ENCODE measurements around the gene LGALS9C.
"Not testable (repeated sequence)": the region's sequence is repeated elsewhere in the genome, so short reads cannot be mapped to it uniquely, and the experiment has no call there.

The LGALS9C gene

DNA sequence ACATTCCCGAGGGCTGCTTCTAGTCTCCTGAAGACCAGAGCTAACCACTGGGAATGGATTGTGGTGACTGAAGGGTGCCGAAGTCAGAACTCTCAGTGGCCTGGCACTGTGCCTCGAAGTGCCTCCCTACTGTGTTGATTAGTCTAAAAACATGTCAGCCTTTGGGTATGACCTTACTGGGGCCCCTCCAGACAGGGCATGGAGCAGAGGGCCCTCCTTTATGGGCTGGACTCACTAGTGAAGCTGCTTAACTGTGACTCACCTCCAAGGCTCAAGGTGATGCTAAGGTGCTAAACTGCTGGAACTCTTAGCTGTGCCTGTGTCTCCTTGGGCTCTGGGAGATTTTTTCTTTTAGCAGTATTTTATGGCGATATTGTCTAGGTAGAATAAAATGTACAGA is 2.6 kb upstream of the LGALS9C start:
- DNase-seq (ENCODE audit: low read depth); H3K4me3 ChIP-seq (ENCODE audit: control insufficient read depth, low read depth, low read length): not testable (repeated sequence)

DNA sequence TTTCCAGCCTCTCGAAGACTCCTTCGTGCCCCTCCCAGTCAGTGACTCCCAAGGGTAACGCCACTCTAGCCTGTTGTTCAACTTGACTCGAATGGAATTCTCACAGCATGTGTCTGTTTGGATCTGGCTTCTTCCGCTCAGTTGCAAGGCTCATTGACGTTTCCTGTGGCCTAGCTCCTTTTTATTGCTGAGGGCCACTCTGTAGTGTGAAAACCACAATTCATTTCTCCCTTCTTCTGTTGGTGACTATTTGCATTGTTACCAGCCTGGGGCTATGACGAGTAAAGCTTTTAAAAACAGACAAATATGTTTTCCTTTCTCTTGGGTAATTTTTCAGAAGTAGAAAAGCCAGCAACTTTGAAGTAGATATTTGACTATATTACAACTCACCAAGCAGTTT is 1.8 kb upstream of the LGALS9C start:
- not testable (repeated sequence) for DNase-seq (ENCODE audit: low read depth); H3K4me3 ChIP-seq (ENCODE audit: control insufficient read depth, low read depth, low read length)

DNA sequence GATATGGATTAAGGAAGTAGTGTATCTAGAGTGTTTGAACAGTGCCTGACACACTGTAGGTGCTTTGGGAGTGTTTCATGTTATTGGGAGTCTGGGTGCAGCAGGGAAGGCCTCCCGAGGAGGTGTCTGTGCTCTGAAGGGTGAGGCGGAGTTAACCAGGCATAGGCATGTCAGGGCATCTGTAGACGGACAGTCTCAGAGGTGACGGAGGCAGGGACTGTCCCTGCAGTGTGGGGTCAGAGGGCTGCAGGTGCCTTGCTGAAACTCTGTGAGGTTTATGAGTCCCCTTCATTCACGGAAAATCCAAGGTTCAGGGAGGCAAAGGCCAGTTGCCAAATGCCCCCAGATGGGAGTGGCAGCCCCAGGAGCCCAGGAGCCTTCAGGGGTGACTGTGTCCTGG is 778 bp downstream of the LGALS9C start:
- not testable (repeated sequence) for H3K4me3 ChIP-seq (ENCODE audit: control insufficient read depth, low read depth, low read length); DNase-seq (ENCODE audit: low read depth)

DNA sequence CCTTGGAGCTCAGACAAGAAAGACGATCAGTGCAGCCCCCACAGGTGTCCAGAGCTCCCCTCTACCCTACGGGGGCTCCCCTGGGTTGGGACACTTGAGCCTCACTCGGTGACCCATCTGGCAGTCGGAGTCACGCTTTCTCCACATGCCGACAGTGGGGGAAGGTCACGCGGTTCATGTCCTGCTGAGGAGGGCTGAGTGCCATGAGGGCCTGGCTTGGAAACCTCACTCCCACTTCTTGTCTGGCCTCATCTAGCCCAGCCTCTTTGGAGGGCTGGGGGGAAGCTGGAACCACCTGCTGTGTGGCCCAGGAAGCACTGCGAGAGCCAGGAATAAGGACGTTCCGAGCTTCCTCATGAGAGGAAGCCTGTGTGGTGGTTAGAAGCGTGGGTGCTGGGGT is 1.8 kb downstream of the LGALS9C start:
- DNase-seq (ENCODE audit: low read depth); H3K4me3 ChIP-seq (ENCODE audit: control insufficient read depth, low read depth, low read length): not testable (repeated sequence)

DNA sequence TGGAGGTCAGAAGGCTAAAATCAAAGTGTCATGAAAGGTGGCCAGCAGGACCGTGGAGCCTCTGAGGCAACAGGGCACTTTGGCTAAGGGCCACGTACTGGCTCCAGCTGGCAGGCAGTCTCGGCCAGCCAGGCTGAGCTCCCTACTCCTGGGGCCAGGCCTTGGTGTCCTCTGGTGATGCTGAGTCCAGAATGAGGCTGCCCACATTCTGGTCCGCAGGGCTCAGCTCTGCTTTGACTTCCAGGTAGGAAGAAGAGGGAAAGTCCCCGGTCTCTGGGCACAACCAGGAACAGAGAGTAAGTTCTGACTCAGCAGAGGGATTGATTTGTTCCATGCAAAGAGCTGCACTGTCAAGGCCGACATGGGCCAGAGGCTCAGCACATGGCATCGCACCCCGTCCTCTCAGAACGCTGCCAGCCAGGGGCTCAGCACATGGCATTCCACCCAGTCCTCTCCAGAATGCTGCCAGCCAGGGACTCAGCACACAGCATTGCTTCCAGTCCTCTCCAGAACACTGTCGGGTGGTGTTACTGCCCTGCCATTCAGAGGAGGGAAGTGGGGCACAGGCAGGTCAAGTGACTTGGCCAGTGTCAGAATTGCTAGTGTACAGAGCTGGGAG is 2.5 kb downstream of the LGALS9C start:
- DNase-seq (ENCODE audit: low read depth); H3K4me3 ChIP-seq (ENCODE audit: control insufficient read depth, low read depth, low read length): not testable (repeated sequence)

DNA sequence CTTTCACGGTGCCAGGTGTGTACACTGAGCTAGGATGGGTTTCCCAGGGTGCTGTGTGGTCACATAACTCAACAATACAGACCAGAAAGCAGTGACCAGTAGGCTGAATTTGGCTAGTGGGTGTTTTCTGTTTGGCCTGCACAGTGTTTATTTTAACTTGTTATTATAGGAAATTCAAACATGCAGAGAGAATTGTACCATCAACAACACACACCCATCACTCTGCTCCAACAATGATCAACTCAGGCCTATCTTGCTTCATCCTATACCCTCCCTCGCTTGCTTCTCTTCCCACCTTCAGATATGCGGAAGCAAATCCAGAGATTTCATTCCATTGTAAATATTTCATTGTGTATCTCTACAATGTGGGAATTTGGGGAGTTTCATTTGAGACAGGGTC is 5.2 kb downstream of the LGALS9C start:
- H3K4me3 ChIP-seq (ENCODE audit: control insufficient read depth, low read depth, low read length); DNase-seq (ENCODE audit: low read depth): not testable (repeated sequence)

DNA sequence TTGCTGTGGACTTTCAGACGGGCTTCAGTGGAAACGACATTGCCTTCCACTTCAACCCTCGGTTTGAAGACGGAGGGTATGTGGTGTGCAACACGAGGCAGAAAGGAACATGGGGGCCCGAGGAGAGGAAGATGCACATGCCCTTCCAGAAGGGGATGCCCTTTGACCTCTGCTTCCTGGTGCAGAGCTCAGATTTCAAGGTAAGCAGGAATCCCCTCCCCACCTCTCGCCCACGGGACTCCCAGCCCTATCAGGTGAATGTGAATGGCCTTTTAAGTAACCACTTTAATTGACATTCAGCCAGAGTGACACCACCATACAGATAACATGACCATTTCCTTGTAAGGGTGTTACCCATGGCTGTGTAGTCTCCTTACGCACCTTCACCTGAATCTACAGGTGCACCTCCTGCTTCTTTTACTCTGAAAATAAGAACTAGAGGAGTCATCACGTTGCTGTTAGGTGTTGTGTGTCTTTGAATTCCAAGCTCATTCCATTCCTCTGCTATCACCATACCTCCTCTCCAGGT is 9.4 kb downstream of the LGALS9C start:
- not testable (repeated sequence) for DNase-seq (ENCODE audit: low read depth)

DNA sequence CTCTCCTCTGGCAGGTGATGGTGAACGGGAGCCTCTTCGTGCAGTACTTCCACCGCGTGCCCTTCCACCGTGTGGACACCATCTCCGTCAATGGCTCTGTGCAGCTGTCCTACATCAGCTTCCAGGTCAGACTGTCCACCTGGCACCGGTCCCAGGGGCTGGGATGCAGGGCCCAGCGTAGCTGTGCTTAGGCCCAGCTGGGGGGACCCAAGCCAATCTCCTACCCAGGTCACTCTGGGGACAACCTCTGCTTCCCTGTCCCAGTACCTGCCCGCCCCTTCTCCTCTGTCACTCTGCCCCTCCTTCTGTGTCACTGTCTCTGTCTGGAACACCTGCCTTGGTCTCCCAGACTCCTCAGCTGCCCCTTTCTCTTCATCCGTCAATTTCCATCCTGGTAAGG is 11.0 kb downstream of the LGALS9C start:
- not testable (repeated sequence) for H3K4me3 ChIP-seq (ENCODE audit: control insufficient read depth, low read depth, low read length); DNase-seq (ENCODE audit: low read depth)

More for the DNA sequence above, 9.4 kb downstream of the LGALS9C start:
- not testable (repeated sequence) for H3K4me3 ChIP-seq (ENCODE audit: control insufficient read depth, low read depth, low read length)

DNA sequence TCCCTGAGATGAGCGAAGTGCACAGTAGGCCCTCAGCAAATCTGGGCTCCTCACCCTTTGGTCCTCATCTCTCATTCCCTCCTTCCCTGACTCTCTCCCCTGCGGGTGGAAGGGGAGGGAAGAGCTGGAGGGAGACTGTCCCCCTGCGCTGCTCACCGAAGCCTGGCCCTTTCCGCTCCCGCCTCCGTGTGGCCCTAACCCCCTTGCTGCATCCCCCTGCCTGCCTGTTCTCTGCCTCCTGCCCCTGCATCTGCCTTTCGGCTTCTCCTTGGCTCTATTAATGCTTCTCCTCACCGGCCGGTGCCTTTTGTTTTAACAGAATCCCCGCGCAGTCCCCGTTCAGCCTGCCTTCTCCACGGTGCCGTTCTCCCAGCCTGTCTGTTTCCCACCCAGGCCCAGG is 12.0 kb downstream of the LGALS9C start:
- H3K4me3 ChIP-seq (ENCODE audit: control insufficient read depth, low read depth, low read length); DNase-seq (ENCODE audit: low read depth): not testable (repeated sequence)

DNA sequence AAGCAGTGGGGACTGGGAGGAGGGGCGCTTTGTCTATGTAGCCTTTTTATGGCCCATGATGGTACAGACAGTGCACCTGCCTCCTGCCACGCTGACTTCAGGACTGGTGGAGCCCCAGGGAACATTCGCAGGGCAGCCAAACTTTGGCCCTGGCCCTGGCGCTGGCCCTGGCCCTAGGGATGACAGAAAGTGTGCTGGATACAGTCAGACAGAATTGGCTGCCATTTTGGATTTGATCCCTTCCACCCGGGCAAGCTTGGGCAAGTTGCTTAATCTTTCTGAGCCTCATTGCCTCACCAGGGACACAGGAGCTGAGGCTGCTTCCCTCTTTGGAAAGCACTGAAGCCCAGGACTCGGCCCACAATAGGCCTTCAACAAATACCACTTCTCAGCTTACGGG is 13.4 kb downstream of the LGALS9C start:
- H3K4me3 ChIP-seq (ENCODE audit: control insufficient read depth, low read depth, low read length); DNase-seq (ENCODE audit: low read depth): not testable (repeated sequence)

DNA sequence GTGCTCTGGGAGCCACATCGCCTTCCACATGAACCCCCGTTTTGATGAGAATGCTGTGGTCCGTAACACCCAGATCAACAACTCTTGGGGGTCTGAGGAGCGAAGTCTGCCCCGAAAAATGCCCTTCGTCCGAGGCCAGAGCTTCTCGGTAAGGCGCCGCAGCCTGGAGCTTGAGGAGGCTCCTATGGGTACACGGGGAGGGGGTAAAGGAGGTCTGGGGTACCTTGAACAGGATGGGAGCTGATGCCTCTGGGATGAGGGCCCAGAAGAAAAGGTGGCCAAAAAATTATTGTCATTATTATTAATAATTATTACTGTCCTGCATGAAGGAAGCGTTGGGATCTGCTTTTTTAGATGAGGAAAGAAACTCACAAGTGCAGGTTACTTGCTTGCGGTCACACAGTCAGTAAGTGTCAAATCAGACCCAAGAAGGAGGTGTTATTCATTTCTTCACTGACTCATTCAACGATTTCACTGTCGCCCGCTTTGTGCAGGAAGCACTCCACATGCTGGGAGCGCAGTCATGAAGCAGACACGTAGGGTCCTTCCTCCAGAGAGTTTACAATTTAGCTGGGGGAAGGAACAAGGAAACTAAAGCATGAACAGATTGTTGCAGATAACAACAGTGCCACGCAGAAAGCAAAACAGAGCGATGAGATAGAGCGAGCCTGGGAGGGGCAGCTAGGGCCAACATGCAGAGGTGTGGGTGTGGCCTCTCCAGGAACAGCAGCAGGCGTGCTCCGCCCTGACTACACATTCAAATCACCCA is 16.3 kb downstream of the LGALS9C start:
- H3K4me3 ChIP-seq (ENCODE audit: control insufficient read depth, low read depth, low read length); DNase-seq (ENCODE audit: low read depth): not testable (repeated sequence)

DNA sequence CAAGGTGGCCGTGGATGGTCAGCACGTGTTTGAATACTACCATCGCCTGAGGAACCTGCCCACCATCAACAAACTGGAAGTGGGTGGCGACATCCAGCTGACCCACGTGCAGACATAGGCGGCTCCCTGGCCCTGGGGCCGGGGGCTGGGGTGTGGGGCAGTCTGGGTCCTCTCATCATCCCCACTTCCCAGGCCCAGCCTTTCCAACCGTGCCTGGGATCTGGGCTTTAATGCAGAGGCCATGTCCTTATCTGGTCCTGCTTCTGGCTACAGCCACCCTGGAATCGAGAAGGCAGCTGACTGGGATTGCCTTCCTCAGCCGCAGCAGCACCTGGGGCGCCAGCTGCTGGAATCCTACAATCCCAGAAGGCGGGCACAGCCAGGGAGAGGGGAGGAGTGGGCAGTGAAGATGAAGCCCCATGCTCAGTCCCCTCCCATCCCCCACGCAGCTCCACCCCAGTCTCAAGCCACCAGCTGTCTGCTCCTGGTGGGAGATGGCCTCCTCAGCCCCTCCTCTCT is 17.7 kb downstream of the LGALS9C start:
- not testable (repeated sequence) for H3K4me3 ChIP-seq (ENCODE audit: control insufficient read depth, low read depth, low read length); DNase-seq (ENCODE audit: low read depth)

DNA sequence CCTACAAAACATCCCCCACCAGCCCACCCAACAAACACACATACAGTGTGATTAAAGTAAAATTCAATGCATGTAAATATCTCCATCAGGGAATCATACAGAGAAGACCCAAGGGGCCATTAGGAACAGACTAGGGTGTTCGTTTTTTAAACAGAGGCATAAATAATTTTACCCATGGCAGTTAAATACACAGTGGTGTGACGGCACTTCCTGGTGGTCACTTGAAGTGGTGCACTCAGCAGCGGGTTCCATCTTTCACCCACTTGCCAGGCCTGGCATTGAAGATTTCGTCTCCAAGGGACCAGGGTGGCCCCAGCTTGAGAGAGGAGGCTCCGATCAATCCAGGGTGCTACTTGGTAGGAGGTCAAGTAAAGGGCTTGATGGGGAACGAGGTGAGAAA is 20.5 kb downstream of the LGALS9C start:
- H3K4me3 ChIP-seq (ENCODE audit: control insufficient read depth, low read depth, low read length); DNase-seq (ENCODE audit: low read depth): not testable (repeated sequence)

DNA sequence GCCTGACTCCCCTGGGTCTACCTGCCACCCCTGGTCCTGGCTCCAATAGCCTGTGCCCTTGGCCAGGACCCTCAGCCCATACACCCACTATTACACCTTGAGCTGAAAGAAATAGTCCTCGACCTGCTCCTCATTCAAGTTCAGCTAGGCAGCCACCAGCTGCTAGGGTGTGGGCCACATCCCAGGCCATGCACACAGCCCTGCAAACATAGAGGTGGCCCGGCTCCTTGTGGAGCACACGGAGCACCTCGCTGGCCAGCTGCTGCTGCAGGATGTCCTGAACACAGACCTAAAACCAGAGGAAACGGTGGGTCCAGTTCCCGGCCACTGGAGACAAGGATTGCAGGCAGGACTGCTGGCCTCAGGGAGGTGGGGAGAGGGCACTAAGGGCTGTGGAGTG is 22.5 kb downstream of the LGALS9C start:
- H3K4me3 ChIP-seq (ENCODE audit: control insufficient read depth, low read depth, low read length); DNase-seq (ENCODE audit: low read depth): not testable (repeated sequence)

DNA sequence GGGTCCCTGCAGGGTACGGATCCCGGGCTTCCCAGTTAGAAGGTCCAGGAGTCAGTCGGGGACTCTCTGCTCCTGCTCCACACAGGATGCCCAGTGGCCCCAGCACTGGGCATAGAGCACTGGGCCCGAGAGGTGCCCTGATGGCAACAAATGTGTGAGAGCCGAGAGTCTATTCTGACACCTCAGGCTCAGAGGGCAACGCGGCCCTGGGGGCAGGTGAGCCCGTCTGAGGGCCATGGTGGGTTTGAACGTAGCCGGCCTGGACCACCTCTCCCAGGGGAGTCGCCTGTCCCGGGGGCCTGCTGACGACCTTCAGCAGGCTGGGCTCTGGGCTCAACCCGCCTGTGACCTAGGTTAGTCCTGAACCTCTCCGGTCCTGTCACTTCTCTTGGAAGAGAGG is 23.2 kb downstream of the LGALS9C start:
- H3K4me3 ChIP-seq (ENCODE audit: control insufficient read depth, low read depth, low read length); DNase-seq (ENCODE audit: low read depth): not testable (repeated sequence)

DNA sequence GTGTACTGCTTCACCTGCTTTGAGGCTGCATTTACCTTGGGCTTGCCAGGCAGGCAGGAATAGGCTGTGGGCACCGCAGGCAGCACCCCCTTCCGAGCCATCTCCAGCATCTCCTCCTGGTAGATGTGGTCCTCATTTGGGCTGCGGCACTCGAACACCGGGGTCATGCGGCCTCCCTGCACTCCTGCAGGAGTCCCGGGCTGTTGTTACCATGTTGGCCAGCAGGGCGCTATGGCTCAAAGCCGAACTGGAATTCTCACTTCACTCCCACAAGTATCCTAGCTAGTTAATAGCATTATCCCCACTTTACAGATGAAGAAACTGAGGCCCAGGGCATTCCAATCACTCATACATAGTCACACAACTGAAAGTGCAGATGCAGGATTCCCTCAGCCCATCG is 23.7 kb downstream of the LGALS9C start:
- not testable (repeated sequence) for H3K4me3 ChIP-seq (ENCODE audit: control insufficient read depth, low read depth, low read length); DNase-seq (ENCODE audit: low read depth)

DNA sequence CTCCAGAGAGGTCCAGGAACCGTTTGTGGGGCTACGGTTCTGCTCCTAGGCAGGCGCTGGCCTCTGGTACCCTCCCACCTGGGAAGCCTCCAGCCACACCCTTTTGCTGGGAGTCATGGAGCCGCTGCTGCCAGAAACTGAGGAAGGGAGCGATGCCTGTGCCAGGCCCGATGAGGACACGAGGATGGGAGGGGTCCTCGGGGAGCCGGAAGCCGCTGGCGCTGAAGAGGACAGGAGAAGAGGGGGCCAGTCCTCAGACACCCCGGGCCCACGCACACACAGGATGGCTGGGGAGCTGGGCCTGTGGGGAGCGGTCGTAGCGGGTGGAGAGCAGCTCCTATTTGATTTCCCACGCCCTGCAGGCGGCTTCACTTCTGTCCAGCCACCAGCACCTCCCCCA is 24.2 kb downstream of the LGALS9C start:
- H3K4me3 ChIP-seq (ENCODE audit: control insufficient read depth, low read depth, low read length); DNase-seq (ENCODE audit: low read depth): not testable (repeated sequence)

DNA sequence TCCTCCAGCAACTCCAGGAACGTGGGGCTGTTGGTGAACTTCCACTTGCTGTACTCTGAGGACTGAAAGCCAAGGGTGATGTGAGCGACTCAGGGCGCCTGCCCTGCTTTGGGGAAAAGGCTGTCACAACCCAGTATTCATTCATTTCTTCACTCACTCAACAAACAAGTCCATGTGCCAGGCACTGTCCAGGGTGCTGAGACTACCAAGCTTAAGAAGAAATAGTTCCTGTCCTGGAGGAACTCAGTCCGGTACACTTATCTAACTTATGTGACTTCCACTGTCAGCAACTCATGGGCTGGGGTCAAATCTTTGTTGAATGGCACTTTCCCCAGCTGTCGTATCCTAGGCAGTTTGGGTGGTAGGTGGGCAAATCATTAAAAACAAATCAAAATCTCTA is 26.6 kb downstream of the LGALS9C start:
- not testable (repeated sequence) for H3K4me3 ChIP-seq (ENCODE audit: control insufficient read depth, low read depth, low read length); DNase-seq (ENCODE audit: low read depth)

DNA sequence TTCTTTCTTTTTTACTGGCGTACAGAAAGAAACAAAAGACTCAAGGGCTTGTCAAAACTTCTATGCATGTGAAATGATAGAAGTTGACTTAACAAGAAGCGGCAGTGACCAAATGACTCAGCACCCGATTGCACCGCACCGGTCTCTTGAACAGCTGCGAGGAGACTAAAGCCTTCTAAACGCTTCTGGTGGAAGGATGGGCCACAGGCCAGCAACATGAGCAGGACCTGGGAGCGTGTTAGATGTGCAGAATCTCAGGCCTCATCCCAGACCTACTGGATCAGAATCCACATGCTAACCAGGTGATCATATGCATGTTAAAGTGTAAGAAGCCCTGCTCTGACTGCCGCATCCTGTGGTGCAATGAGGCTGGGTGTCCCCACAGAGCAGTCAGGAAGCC is 31.1 kb downstream of the LGALS9C start:
- not testable (repeated sequence) for H3K4me3 ChIP-seq (ENCODE audit: control insufficient read depth, low read depth, low read length); DNase-seq (ENCODE audit: low read depth)
